Jurkat, Clone E6-1 (cell line): ENCODE results near the gene CORO1C.

Experiments used
- DNase-seq: peaks from one replicate; pipeline ENCODE4 v3.0.0-alpha.2; 2011; ENCODE audit warnings: low read depth, low spot score
- H3K4me3 ChIP-seq: 2 replicates; pipeline ENCODE4 v1.5.1; 2011; ENCODE audit warnings: mild to moderate bottlenecking, low read length, control low read depth, moderate library complexity

Gene CORO1C

DNA sequence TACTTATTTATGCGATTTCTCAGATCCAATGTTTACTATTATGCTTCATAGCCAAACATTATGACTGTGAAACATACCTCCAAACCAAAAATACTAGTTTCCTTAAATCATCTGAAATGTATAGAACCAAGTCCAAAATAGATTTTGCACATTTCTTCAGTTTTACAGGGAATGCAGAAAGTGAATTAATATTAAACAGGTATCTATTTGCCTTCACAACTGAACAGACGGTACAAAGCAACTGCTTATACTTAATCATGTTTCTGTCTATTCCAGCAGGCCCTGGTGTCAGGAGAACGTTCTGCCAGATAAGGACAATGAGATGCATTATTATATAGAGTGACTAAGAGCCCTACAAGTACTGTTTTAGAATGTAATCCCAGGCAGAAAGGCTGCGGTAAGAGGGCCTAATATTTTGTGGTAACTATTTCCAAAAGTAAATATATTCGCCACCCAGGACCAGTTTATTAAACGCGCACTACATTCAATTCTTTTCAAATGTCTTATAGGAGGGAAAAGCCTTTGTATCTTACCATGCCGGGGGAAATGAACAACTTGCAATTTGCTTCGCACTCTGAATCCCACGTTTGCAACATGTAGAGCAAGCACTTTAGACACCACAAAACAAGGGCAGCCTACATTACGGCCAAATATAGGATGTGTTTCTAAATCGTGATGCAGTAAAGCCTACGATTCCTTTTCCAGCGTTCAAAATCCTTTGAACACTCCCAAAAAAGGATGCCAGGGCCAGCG, 1.5 kb downstream of the CORO1C start:
- DNase-seq, result peak; percentile 11
- H3K4me3 ChIP-seq, result peak overlapping the region; percentile 76

GRCh38 chr12:108728820-108729611, 2.3 kb downstream of the CORO1C start:
- H3K4me3 ChIP-seq, result no peak overlapping the region
- DNase-seq, result no peak

- DNase-seq, result peak; percentile 80
- H3K4me3 ChIP-seq, result no peak overlapping the region
These were observed 3.2 kb downstream of the CORO1C start for GRCh38 chr12:108727868-108728735.

GRCh38 chr12:108727161-108727560, 4.2 kb downstream of the CORO1C start:
- DNase-seq, result no peak
- H3K4me3 ChIP-seq, result no peak overlapping the region

DNA sequence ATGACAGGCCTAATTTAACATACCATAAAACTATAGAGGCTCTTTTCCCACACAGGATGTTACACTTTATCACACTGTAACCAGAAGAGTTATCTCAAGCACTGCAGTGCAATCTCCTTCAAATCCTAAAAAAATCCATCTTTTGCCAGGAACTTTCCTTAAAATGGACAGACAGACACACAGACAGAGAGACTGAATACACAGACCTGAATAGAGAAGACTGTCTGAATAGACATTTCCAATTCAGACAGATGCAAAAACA, 6.5 kb downstream of the CORO1C start:
- DNase-seq, result no peak
- no peak overlapping the region for H3K4me3 ChIP-seq

DNA sequence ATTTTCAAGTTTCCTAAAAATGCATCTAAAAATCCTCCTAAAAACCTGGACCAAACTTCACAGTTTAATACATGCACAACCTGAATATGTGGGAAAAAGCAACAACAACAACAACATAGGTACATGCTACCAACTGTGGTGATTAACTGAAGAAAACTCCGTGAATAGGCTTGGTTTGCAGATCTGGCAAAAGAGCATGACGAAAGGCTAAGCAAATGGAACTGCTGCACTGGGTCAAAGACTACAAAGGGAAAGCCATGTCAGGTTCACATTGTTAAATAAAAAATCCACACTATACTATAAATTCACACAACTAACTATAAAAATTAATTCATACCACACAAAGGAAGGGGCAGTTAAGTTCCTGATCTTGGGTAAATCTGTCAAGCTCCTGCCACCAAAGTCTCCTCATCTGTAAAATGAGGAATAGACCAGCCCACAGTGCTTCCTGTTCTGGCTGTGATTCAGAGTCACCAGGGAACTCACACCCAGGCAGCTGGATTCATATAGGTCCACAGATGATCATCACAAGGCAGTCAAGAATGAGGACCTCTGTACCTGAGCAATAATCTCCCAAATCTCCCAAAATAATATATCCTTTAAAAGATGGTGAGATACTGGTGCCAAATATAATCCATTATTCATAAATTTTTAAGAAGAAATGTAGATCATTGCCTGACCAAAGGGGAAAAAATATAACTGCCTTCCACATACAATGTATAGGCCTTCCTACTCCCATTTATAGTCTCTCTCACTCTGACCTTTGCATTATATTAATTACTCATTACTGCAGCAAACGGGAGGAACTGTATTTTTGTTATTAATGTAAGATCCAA, 7.0 kb downstream of the CORO1C start:
- H3K4me3 ChIP-seq, result no peak overlapping the region
- no peak for DNase-seq

- no peak overlapping the region for H3K4me3 ChIP-seq
- DNase-seq, result no peak
These were observed 8.1 kb downstream of the CORO1C start for GRCh38 chr12:108722992-108723766.

- H3K4me3 ChIP-seq, result no peak overlapping the region
- DNase-seq, result no peak
These were observed 8.9 kb downstream of the CORO1C start for GRCh38 chr12:108722463-108722862.

DNA sequence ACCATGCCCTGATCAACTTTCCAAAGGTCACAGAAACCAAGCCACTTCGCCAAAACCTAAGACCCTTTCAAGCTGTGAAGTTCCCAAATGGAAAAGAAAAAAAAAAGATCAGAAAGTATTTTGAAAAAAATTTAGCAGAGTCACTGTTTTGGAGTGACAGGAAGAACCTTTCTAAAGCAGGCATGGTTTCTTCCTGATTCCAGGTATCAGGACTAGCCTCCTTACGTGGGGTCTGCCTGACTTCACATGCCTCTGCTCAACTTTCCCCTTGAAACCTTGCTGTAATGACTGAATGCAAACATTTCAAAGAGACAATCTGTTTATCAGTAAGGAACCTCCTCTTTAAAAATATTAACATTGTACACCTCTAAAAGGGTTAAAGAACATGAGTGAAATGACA, 9.5 kb downstream of the CORO1C start:
- no peak overlapping the region for H3K4me3 ChIP-seq
- no peak for DNase-seq

- no peak overlapping the region for H3K4me3 ChIP-seq
- DNase-seq, result no peak
These were observed 10.4 kb downstream of the CORO1C start for GRCh38 chr12:108720757-108721514.

DNA sequence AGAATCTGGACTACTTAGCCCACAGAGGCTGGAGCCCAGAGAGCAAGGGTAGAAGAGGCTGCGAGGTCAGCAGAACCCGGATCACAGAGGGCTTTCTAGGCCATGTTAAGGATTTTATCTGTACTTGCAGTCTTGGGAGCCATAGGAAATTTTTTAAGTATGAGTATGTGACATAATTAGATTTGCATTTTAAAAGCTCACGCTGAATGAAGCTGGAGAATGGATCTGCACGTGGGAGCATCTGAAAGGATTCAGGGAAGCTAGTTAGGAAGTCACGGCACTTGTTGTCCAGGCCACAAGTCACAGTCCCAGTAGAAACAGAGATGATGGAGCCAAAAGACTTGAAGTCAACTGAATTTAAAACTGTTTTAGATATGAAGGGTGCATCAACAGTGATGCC, 14.1 kb downstream of the CORO1C start:
- DNase-seq, result no peak

DNA sequence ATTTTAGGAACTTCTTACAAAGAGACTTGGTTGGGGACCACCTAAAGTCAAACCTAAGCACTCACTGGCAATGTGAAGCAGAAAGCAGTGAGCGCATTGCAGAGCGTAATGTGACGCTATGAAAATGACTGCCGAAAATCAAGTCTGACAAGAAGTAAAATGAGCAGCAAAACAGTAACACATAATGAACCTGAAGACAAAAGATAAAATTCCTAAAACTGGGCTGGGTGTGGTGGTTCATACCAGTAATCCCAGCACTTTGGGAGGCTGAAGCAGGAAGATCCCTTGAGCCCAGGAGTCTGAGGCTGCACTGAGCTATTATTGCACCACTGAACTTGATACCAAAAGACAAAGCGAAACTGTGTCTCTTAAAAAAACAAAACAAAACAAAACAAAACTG, 16.5 kb downstream of the CORO1C start:
- H3K4me3 ChIP-seq, result no peak overlapping the region
- no peak for DNase-seq

More for the DNA sequence above, 14.1 kb downstream of the CORO1C start:
- H3K4me3 ChIP-seq, result no peak overlapping the region

DNA sequence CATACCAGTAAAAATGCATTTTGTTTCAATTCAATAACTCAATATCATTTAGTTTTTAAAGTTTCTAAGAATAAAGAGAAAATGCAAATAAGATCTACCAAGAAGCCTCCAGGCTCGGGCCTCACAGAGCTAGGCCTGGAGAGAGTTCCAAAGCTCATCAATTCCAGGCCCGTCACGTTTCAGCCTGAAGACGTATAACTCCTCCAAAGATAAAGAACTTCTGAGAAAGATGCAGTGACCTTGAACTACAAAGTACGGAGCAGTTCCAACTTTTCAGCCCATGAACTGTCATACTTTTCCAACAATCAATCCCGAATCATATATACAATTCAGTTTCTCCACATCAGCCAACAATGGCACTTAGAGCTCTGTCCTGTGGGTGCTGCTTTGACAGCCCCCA, 17.8 kb downstream of the CORO1C start:
- H3K4me3 ChIP-seq, result no peak overlapping the region

DNA sequence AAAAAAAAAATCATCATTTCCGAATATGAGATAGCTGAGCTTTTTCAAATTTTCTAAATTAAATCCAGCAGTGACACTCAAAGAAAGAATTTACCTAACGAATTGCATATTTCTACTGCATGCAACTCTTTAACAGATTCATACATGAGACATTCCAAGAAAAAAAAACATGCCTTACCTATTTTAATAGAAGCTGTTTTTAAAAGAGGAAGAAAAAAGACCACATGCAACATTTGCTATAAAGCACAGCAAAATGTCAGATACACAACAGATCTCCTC, 18.5 kb downstream of the CORO1C start:
- H3K4me3 ChIP-seq, result no peak overlapping the region
- no peak for DNase-seq

More for the DNA sequence above, 17.8 kb downstream of the CORO1C start:
- DNase-seq, result no peak

GRCh38 chr12:108712165-108712924, 19.0 kb downstream of the CORO1C start:
- H3K4me3 ChIP-seq, result no peak overlapping the region
- DNase-seq, result no peak

DNA sequence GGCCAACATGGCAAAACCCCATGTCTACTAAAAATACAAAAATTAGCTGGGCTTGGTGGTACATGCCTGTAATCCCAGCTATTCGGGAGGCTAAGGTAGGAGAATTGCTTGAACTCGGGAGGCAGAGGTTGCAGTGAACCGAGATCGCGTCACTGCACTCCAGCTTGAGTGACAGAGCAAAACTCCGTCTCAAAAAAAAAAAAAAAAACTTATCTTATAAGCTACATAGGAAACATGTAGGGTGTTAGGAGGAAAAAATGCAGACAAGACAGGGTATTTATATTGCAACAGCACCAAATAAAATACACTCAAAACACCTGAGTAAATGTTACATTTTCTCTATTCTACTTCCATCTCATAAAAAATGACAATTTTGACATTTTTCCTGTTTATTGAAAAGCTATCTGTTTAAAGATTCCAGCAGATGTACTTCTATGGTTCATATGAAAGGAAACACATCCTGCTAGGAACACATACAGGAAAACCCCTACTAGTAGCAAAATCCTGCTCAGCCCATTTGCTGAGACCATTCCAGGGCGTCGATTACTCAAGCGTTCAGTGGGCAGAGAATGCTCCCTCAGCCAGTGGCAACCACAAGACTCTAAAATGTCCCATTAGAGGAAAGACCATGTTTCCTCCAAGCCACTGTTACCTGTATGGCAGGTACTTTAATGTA, 19.7 kb downstream of the CORO1C start:
- H3K4me3 ChIP-seq, result no peak overlapping the region
- no peak for DNase-seq

DNA sequence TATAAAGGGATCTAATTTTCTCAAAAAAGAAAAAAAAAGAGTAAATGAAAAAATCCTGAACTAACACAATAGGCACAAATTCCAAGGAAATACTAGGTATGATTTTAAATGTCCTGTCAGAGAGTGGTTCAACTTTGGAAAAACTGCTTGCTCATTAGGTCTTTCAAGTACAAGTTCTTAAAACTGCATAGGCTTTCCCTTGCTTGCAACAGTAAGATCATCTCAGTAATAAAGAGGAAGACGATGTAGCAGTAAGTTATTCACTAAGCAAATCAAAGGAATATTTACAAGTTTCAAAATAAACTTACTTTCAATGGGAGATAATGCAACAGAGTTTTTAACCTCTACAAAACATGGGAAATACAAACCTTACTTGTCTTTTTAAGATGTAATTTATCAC, 21.6 kb downstream of the CORO1C start:
- H3K4me3 ChIP-seq, result no peak overlapping the region
- DNase-seq, result no peak
